HG03175 (cell line): ENCODE measurements around the gene CDH22.

ENCODE experiments used
- ATAC-seq: cut with Tn5 transposase; IDR thresholded peaks from one replicate; pipeline ENCODE4 v1.9.1; 2021; ENCODE audit warnings: mild to moderate bottlenecking, moderate library complexity; ENCODE audit not compliant: unreplicated experiment

The CDH22 gene

GRCh38 chr20:46200582-46201570 is 107.4 kb downstream of the CDH22 start:
- no peak for ATAC-seq

- ATAC-seq = no peak
Measured at GRCh38 chr20:46199198-46199597, 109.1 kb downstream of the CDH22 start.

- ATAC-seq = no peak
Measured at GRCh38 chr20:46196990-46197389, 111.3 kb downstream of the CDH22 start.

- ATAC-seq = no peak
Measured at GRCh38 chr20:46195264-46196036, 112.8 kb downstream of the CDH22 start.

GRCh38 chr20:46194409-46194808 is 113.9 kb downstream of the CDH22 start:
- ATAC-seq = no peak

- ATAC-seq = no peak
Measured at GRCh38 chr20:46192376-46192944, 115.8 kb downstream of the CDH22 start.

- no peak for ATAC-seq
Measured at GRCh38 chr20:46191611-46192010, 116.7 kb downstream of the CDH22 start.

- ATAC-seq = no peak
Measured at GRCh38 chr20:46191168-46191540, 117.1 kb downstream of the CDH22 start.

- ATAC-seq = no peak
Measured at GRCh38 chr20:46190478-46191167, 117.7 kb downstream of the CDH22 start.

GRCh38 chr20:46188866-46189541 is 119.3 kb downstream of the CDH22 start:
- no peak for ATAC-seq

GRCh38 chr20:46186210-46186609 is 122.1 kb downstream of the CDH22 start:
- ATAC-seq = no peak

- ATAC-seq = no peak
Measured at GRCh38 chr20:46185353-46185752, 122.9 kb downstream of the CDH22 start.

GRCh38 chr20:46183768-46184167 is 124.5 kb downstream of the CDH22 start:
- no peak for ATAC-seq

- no peak for ATAC-seq
Measured at GRCh38 chr20:46182276-46183200, 125.8 kb downstream of the CDH22 start.

GRCh38 chr20:46179862-46180261 is 128.4 kb downstream of the CDH22 start:
- no peak for ATAC-seq

- no peak for ATAC-seq
Measured at GRCh38 chr20:46178891-46179290, 129.4 kb downstream of the CDH22 start.

- no peak for ATAC-seq
Measured at GRCh38 chr20:46177768-46178167, 130.5 kb downstream of the CDH22 start.

GRCh38 chr20:46176739-46177378 is 131.4 kb downstream of the CDH22 start:
- ATAC-seq = no peak

GRCh38 chr20:46175127-46175494 is 133.2 kb downstream of the CDH22 start:
- ATAC-seq = no peak
